IMR-90 (cell line): ENCODE measurements around the gene VEZT. TPM values are rescaled to one million over a fixed set of nuclear protein-coding genes. Genes with fewer than 3 reads are reported as not detected.
"Not testable (repeated sequence)": the region's sequence is repeated elsewhere in the genome, so short reads cannot be mapped to it uniquely, and the experiment has no call there.

Experiments
- ATAC-seq: fragments of 200-7000 bp; cut with Tn5 transposase; 2 replicates; pipeline ENCODE4 v1.9.1; 2020; ENCODE audit warnings: low read depth, mild to moderate bottlenecking, moderate library complexity
- BruUV-seq: library from RNA; stranded (reverse); fragments of 400-500 nt; replicated peaks from 2 replicates; lab custom pipeline; 2021; lab: Mats Ljungman, UMichigan
- CTCF ChIA-PET: fragments of 300-600 bp; formaldehyde crosslinking; extraction: SDS; loops from one replicate; lab custom pipeline; 2021; ENCODE audit warnings: antibody characterized with exemption; lab: Yijun Ruan, JAX
- POLR2A ChIA-PET: fragments of 300-600 bp; sonication (Branson Sonifier 250); formaldehyde crosslinking; loops from one replicate; lab custom pipeline; 2022; ENCODE audit warnings: antibody characterized with exemption; ENCODE audit not compliant: unreplicated experiment; lab: Charles Lee
- DNase-seq: peaks from one replicate; pipeline ENCODE4 v3.0.0; 2013
- H2AFZ ChIP-seq: replicated peaks from 2 replicates; pipeline ENCODE3; 2013; ENCODE audit warnings: low read length, mild to moderate bottlenecking; ENCODE audit not compliant: poor library complexity
- H2AK5ac ChIP-seq: 2 replicates; pipeline ENCODE4 v1.6.1; 2013; ENCODE audit warnings: low read depth, low read length, inconsistent platforms
- H2AK9ac ChIP-seq: replicated peaks from 2 replicates; pipeline ENCODE3; 2013; ENCODE audit warnings: mild to moderate bottlenecking, low read depth, low read length, moderate library complexity; ENCODE audit not compliant: poor library complexity
- H2BK120ac ChIP-seq: 2 replicates; pipeline ENCODE4 v1.6.1; 2013; ENCODE audit warnings: low read depth, low read length, inconsistent platforms
- H2BK15ac ChIP-seq: 3 replicates; pipeline ENCODE4 v1.6.1; 2013; ENCODE audit warnings: low read depth, low read length, inconsistent platforms
- H2BK20ac ChIP-seq: 2 replicates; pipeline ENCODE4 v1.6.1; 2013; ENCODE audit warnings: low read depth, mild to moderate bottlenecking, inconsistent platforms, low read length, moderate library complexity
- H2BK5ac ChIP-seq: 2 replicates; pipeline ENCODE4 v1.6.1; 2013; ENCODE audit warnings: mild to moderate bottlenecking, low read depth, low read length, inconsistent platforms; ENCODE audit not compliant: poor library complexity, severe bottlenecking
- H3K14ac ChIP-seq: replicated peaks from 2 replicates; pipeline ENCODE4 v1.6.1; 2013; ENCODE audit warnings: low read depth, low read length, inconsistent platforms
- H3K18ac ChIP-seq: 2 replicates; pipeline ENCODE4 v1.6.1; 2013; ENCODE audit warnings: low read depth, low read length, control low read depth
- H3K23ac ChIP-seq: 2 replicates; pipeline ENCODE4 v1.6.1; 2013; ENCODE audit warnings: low read depth, low read length, inconsistent platforms
- H3K27ac ChIP-seq: 2 replicates; pipeline ENCODE4 v1.5.1; 2013; ENCODE audit warnings: mild to moderate bottlenecking, control low read depth, low read length; ENCODE audit not compliant: insufficient read depth
- H3K27me3 ChIP-seq: 2 replicates; pipeline ENCODE4 v1.6.1; 2013; ENCODE audit warnings: low read length; ENCODE audit not compliant: control insufficient read depth, insufficient read depth
- H3K36me3 ChIP-seq: 2 replicates; pipeline ENCODE4 v1.6.1; 2013; ENCODE audit warnings: low read length, mixed read lengths; ENCODE audit not compliant: control insufficient read depth, insufficient read depth
- H3K4ac ChIP-seq: 2 replicates; pipeline ENCODE4 v1.6.1; 2013; ENCODE audit warnings: low read depth, low read length, inconsistent platforms
- H3K4me1 ChIP-seq: 2 replicates; pipeline ENCODE4 v1.6.1; 2013; ENCODE audit warnings: low read length, mixed read lengths; ENCODE audit not compliant: control insufficient read depth, insufficient read depth
- H3K4me2 ChIP-seq: 2 replicates; pipeline ENCODE4 v1.6.1; 2013; ENCODE audit warnings: low read depth, mild to moderate bottlenecking, control low read depth, low read length, moderate library complexity
- H3K4me3 ChIP-seq: 2 replicates; pipeline ENCODE4 v1.5.1; 2013; ENCODE audit warnings: low read depth, mild to moderate bottlenecking, control low read depth, low read length, moderate library complexity; ENCODE audit not compliant: insufficient read depth
- H3K56ac ChIP-seq: 2 replicates; pipeline ENCODE4 v1.6.1; 2013; ENCODE audit warnings: low read length, inconsistent platforms; ENCODE audit not compliant: insufficient read depth; ENCODE audit errors: extremely low read depth
- H3K79me1 ChIP-seq, 2 experiments: 2 replicates each; pipeline ENCODE4 v1.6.1; 2013; ENCODE audit warnings: low read length in 2 of 2, inconsistent platforms in 1 of 2, low read depth in 1 of 2
- H3K9ac ChIP-seq: 2 replicates; pipeline ENCODE4 v1.6.1; 2013; ENCODE audit warnings: low read depth, low read length, control low read depth
- H3K9me1 ChIP-seq: 2 replicates; pipeline ENCODE4 v1.6.1; 2013; ENCODE audit warnings: low read length, inconsistent platforms; ENCODE audit not compliant: insufficient read depth
- H3K9me3 ChIP-seq: 2 replicates; pipeline ENCODE4 v1.6.1; 2013; ENCODE audit warnings: low read length; ENCODE audit not compliant: control insufficient read depth, insufficient read depth
- H4K20me1 ChIP-seq: 2 replicates; pipeline ENCODE4 v1.6.1; 2013; ENCODE audit warnings: low read length, inconsistent platforms; ENCODE audit not compliant: insufficient read depth
- H4K5ac ChIP-seq: 2 replicates; pipeline ENCODE4 v1.6.1; 2013; ENCODE audit warnings: mild to moderate bottlenecking, low read depth, low read length, control low read depth
- H4K8ac ChIP-seq, 2 experiments: 2 replicates each; pipeline ENCODE4 v1.6.1; 2013; ENCODE audit warnings: low read depth in 2 of 2, low read length in 2 of 2, control low read depth in 1 of 2, inconsistent platforms in 1 of 2
- H4K91ac ChIP-seq: 2 replicates; pipeline ENCODE4 v1.6.1; 2013; ENCODE audit warnings: low read depth, low read length, inconsistent platforms; ENCODE audit not compliant: insufficient read depth
- WGBS, 2 experiments: methylation state at CpG; one replicate each; pipeline versions ENCODE4 v1.1.5 to v1.1.7; 2013; ENCODE audit warnings: missing lambda C conversion rate in 2 of 2; ENCODE audit not compliant: insufficient read length in 1 of 2; ENCODE audit errors: extremely low coverage in 2 of 2; 5-methylcytosine and 5-hydroxymethylcytosine counted together
- dilution Hi-C: fragments of 300-500 bp; cut with HindIII; formaldehyde crosslinking; loops from one replicate; pipeline ENCODE4 v1.14.3; 2018; ENCODE audit warnings: low sequenced_read_pairs; ENCODE audit not compliant: unreplicated experiment
- in situ Hi-C: fragments of 300-500 bp; cut with MboI; formaldehyde crosslinking; loops from 3 replicates; pipeline ENCODE4 v1.14.3; 2019; ENCODE audit warnings: low sequenced_read_pairs, inconsistent platforms, mixed read lengths
- intact Hi-C: fragments of 100-400 bp; cut with micrococcal nuclease; formaldehyde crosslinking; loops from 2 replicates; pipeline ENCODE4 v1.10.0; 2022
- polyA plus RNA-seq, 3 experiments: library from polyadenylated mRNA; depleted of rRNA; stranded (reverse); fragments of >200 nt; gene quantifications; 2 replicates each; pipeline ENCODE4 v1.2.3, GENCODE V29; 2012; ENCODE audit warnings: low replicate concordance in 1 of 3
- total RNA-seq: library from RNA; depleted of rRNA; stranded (reverse); fragments of >200 nt; gene quantifications from 2 replicates; pipeline ENCODE4 v1.2.3, GENCODE V29; 2012

VEZT gene
- total and polyA plus RNA-seq, 2 of the 4 experiments (the other 2 are of a cell fraction), result 54.5 to 90.2 TPM

GRCh38 chr12:95196875-95197569 is 20.6 kb upstream of the VEZT start:
- H3K9me3 ChIP-seq, H3K4me1 ChIP-seq, H2AK9ac ChIP-seq, H3K56ac ChIP-seq, H3K14ac ChIP-seq, H3K23ac ChIP-seq, H4K91ac ChIP-seq, BruUV-seq, H3K9ac ChIP-seq, H4K5ac ChIP-seq, CTCF ChIA-PET, H4K20me1 ChIP-seq, H2AFZ ChIP-seq, H3K4me3 ChIP-seq, H2BK20ac ChIP-seq, intact Hi-C loops, H3K27me3 ChIP-seq, H3K18ac ChIP-seq, ATAC-seq, H2AK5ac ChIP-seq, H2BK5ac ChIP-seq, H3K4ac ChIP-seq, in situ Hi-C loops, H2BK120ac ChIP-seq, dilution Hi-C loops, H3K9me1 ChIP-seq, DNase-seq, H3K4me2 ChIP-seq, H2BK15ac ChIP-seq, H4K8ac ChIP-seq, H3K27ac ChIP-seq, H3K36me3 ChIP-seq: not testable (repeated sequence)
- WGBS, 2 experiments, result 80% methylated on average over 1 of the region's 7 CpGs; no CpG with 5 or more reads in 1 of the 2 experiments
- POLR2A ChIA-PET, result interaction anchor here (0.7 kb wide), 1 partner anchor 124 kb away, joined by 7 read pairs; the partner anchor contains the start of gene NR2C1
- H3K79me1 ChIP-seq, result peaks cover 5 to 16% of the 10 kb centered on the region in 2 experiments; a peak in 2 of 4 replicates
